ENCODE results near the gene BORCS5.

The BORCS5 gene

GRCh38 chr12:12486661-12487240, 129.9 kb downstream of the BORCS5 start:
- TF ChIP-seq CTCF (conservative IDR thresholded peaks at IDR 0.05), result no peak
- H3K27ac ChIP-seq, result no peak overlapping the region

GRCh38 chr12:12487490-12487889, 130.6 kb downstream of the BORCS5 start:
- no peak for TF ChIP-seq CTCF (conservative IDR thresholded peaks at IDR 0.05)
- H3K27ac ChIP-seq, result no peak overlapping the region

GRCh38 chr12:12488296-12488695, 131.4 kb downstream of the BORCS5 start:
- no peak overlapping the region for H3K27ac ChIP-seq
- TF ChIP-seq CTCF (conservative IDR thresholded peaks at IDR 0.05), result no peak

- no peak for TF ChIP-seq CTCF (conservative IDR thresholded peaks at IDR 0.05)
- H3K27ac ChIP-seq, result no peak overlapping the region
Observed at GRCh38 chr12:12488823-12489550, 132.1 kb downstream of the BORCS5 start.

- TF ChIP-seq CTCF (conservative IDR thresholded peaks at IDR 0.05), result no peak
- no peak overlapping the region for H3K27ac ChIP-seq
Observed at GRCh38 chr12:12491606-12492005, 134.7 kb downstream of the BORCS5 start.

- no peak overlapping the region for H3K27ac ChIP-seq
- no peak for TF ChIP-seq CTCF (conservative IDR thresholded peaks at IDR 0.05)
Observed at GRCh38 chr12:12492547-12492946, 135.7 kb downstream of the BORCS5 start.

- H3K27ac ChIP-seq, result no peak overlapping the region
- no peak for TF ChIP-seq CTCF (conservative IDR thresholded peaks at IDR 0.05)
Observed at GRCh38 chr12:12495536-12495935, 138.7 kb downstream of the BORCS5 start.

Measured in VCaP (cell line).